ENCODE results near the gene COA8. TPM values are rescaled to one million over a fixed set of nuclear protein-coding genes. Genes with fewer than 3 reads are reported as not detected.
A peak's percentile ranks its signal among the peaks of the same experiment; 100 is the strongest.

COA8 gene
- polyA plus RNA-seq, 1 donor from 2014 or later = 67.9 TPM

DNA sequence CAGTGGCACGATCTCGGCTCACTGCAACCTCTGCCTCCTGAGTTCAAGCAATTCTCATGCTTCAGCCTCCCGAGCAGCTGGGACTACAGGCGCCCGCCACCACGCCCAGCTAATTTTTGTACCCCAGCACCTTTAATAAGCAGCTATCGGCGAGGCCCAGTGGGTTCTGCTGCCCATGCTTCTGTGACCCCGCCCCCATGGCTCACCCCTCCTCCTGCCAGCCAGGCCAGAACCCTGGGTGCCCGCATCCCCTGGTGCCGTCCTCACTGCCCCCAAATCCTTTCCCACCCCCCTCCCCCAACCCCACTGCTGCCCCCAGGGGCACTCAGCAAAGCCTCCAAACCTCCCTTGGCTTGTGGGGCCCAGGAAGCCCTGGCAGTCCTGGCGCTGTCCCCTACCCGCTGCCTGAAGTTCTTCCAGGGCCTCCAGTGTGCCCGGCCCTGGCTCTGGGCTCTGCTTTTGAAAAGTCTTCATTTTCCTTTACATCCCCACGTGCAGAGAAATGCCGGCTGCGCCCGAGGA, 14.8 kb upstream of the COA8 start:
- Mint-ChIP-seq H3K4me1 (peaks cover 0 to 3% (median 2%) of the 10 kb centered on the region in 3 donors), H3K9me3 (no peaks in the 10 kb centered on the region), H3K36me3 (no peaks in the 10 kb centered on the region), H3K27me3 (no peaks in the 10 kb centered on the region), H3K4me3 (no peak overlapping the region), H3K27ac (peak overlapping the region in 1 of 3 donors; percentile 46)

- no peaks in the 10 kb centered on the region for H3K27me3 Mint-ChIP-seq
Observed at GRCh38 chr14:103548463-103549351, 14.1 kb upstream of the COA8 start.

DNA sequence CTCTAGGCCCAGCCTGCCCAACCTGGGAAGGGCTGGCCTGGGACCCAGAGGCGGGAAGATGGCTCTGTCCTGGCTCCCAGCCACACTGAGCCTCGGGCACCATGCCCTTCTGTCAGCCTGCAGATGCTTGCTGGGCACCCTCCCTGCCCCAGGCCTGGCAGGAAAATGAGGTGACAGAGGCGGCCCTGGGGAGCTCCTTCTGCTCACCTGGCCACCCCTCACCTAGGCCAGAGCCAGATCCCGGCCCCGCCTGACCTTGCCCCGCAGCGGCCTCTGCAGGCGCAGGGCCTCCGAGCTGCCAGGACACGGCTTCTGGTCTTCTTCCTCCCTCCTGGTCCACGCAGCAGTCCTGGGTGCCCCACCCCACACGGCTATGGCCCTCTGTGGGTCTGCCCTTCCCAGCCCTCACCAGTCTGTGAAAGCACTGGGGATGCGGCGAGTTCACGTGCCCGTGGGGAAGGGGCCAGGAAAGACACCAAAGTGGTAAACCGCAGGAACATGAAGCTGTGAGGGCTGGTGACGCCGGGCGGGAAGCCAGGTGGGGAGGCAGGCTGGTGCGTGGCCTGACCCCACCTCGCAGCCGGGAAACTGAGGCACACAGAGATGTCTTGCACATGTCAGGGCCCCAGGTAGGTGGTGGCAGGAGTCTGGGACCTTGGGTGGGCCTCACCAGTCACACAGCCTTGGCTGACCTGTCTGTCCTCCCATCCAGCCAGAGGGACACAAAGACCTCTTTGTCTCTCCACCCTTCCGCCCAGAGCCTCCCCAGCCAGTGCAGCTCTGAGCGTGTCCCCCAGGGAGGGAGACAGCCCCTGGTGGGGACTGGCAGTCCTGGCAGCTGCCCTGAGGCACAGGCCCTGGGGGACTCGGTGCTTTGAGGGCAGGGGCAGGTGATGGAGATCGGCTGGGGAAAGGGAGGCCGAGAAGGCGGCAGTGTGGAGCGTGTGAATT, 13.1 kb upstream of the COA8 start:
- H3K9me3 Mint-ChIP-seq = no peaks in the 10 kb centered on the region

More at GRCh38 chr14:103548463-103549351, 14.1 kb upstream of the COA8 start:
- no peaks in the 10 kb centered on the region for H3K36me3 Mint-ChIP-seq
- peak overlapping the region in 1 of 3 donors; percentile 46 for H3K27ac Mint-ChIP-seq
- peaks cover 0 to 3% (median 2%) of the 10 kb centered on the region in 3 donors for H3K4me1 Mint-ChIP-seq
- H3K9me3 Mint-ChIP-seq = no peaks in the 10 kb centered on the region
- no peak overlapping the region for H3K4me3 Mint-ChIP-seq

GRCh38 chr14:103550451-103551337, 12.1 kb upstream of the COA8 start:
- no peaks in the 10 kb centered on the region for H3K9me3 Mint-ChIP-seq

More for the DNA sequence above, 13.1 kb upstream of the COA8 start:
- no peaks in the 10 kb centered on the region for H3K27me3 Mint-ChIP-seq
- H3K27ac Mint-ChIP-seq = no peak overlapping the region
- H3K36me3 Mint-ChIP-seq = no peaks in the 10 kb centered on the region
- peaks cover 0 to 3% (median 3%) of the 10 kb centered on the region in 3 donors for H3K4me1 Mint-ChIP-seq
- H3K4me3 Mint-ChIP-seq = no peak overlapping the region

DNA sequence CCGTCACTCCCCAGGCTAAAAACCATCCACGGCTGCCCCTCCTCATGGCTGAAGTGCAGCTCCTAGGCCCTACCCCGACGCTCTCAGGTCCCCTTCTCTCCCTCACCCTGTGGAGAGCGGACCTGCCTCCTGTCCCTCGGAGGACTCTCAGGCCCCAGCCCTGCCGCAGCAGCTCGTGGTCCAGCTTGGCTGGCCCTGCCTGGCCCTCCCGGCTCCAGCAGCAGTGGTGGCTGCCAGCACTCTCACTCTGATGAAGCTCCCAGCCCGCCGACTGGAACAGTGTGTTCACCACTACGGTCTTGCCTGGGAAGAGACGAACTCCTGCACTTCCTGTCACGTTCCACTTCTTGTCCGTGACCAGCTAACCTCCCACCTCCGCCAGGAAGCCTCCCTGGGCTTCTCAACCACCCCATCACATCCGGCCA, 11.4 kb upstream of the COA8 start:
- Mint-ChIP-seq H3K27ac (peak overlapping the region in 1 of 3 donors; percentile 69), H3K36me3 (no peaks in the 10 kb centered on the region), H3K9me3 (no peaks in the 10 kb centered on the region), H3K4me3 (peak overlapping the region in 1 of 4 donors; percentile 39), H3K27me3 (no peaks in the 10 kb centered on the region), H3K4me1 (peaks cover 0 to 11% (median 7%) of the 10 kb centered on the region in 3 donors)

More at GRCh38 chr14:103550451-103551337, 12.1 kb upstream of the COA8 start:
- peak overlapping the region in 1 of 4 donors; percentile 39 for H3K4me3 Mint-ChIP-seq
- H3K27me3 Mint-ChIP-seq = no peaks in the 10 kb centered on the region
- no peaks in the 10 kb centered on the region for H3K36me3 Mint-ChIP-seq
- no peak overlapping the region for H3K27ac Mint-ChIP-seq
- H3K4me1 Mint-ChIP-seq = peaks cover 0 to 10% (median 7%) of the 10 kb centered on the region in 3 donors

GRCh38 chr14:103552011-103552845, 10.5 kb upstream of the COA8 start:
- H3K27me3 Mint-ChIP-seq = no peaks in the 10 kb centered on the region
- H3K36me3 Mint-ChIP-seq = no peaks in the 10 kb centered on the region
- H3K27ac Mint-ChIP-seq = peak overlapping the region in 2 of 3 donors; percentile 20 to 69
- peaks cover 2 to 14% (median 7%) of the 10 kb centered on the region in 3 donors for H3K4me1 Mint-ChIP-seq
- no peak overlapping the region for H3K4me3 Mint-ChIP-seq
- H3K9me3 Mint-ChIP-seq = no peaks in the 10 kb centered on the region

DNA sequence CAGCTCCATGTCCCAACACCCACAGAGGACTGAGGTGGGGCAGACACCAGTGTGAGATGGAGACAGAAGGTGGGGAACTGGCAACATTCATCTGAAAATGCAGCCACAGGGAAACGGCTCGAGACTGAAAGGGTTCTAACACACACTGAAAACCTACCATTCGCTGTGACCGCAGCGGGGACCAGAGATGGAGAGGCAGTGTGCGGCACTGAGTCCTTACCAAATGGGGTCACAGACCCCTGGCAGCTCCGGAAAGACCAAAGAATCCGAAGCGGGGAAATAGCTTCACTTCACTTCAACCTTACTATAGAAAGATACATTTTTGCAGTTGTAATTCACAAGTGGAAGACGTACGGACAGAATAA, 9.9 kb upstream of the COA8 start:
- H3K27me3 Mint-ChIP-seq = no peaks in the 10 kb centered on the region
- peak overlapping the region in 2 of 3 donors; percentile 20 to 63 for H3K27ac Mint-ChIP-seq
- H3K9me3 Mint-ChIP-seq = no peaks in the 10 kb centered on the region
- H3K36me3 Mint-ChIP-seq = no peaks in the 10 kb centered on the region
- peaks cover 4 to 17% (median 8%) of the 10 kb centered on the region in 3 donors for H3K4me1 Mint-ChIP-seq
- no peak overlapping the region for H3K4me3 Mint-ChIP-seq

DNA sequence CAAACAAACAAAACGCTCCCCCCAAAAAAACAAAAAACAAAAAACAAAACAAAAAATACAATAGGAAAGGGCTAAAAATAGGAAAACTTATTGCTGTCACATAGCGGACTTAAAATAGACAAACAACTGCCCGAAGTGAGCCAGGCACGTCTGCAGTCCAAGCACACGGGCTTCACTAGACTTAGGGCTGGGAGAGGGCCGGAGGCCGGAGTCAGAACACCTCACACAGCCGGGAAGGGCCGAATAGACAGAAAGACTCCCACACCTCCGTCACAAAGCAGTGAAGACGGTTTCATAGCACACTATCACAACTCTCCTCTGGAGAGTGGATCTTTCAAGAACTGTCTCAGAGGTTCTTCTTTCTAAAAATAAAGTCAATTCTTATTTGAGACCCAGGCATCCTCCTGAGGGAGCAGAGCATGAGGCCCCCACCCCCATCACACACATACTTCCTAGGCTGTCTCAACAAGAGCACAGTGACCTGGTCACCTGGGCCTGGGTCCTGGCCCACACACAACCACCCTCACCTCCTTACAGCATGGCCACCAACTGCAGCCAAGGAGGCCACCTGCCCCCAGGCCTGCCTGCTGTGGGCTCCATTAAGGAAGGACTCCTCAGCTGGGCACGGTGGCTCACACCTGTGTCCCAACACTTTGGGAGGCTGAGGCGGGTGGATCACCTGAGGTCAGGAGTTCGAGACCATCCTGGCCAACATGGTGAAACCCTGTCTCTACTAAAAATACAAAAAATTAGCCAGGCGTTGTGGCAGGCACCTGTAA, 7.0 kb upstream of the COA8 start:
- Mint-ChIP-seq H3K27me3 (no peaks in the 10 kb centered on the region), H3K27ac (peak overlapping the region in 1 of 3 donors; percentile 13), H3K36me3 (no peaks in the 10 kb centered on the region), H3K4me1 (peaks cover 13 to 38% (median 22%) of the 10 kb centered on the region in 3 donors), H3K4me3 (no peak overlapping the region), H3K9me3 (no peaks in the 10 kb centered on the region)

DNA sequence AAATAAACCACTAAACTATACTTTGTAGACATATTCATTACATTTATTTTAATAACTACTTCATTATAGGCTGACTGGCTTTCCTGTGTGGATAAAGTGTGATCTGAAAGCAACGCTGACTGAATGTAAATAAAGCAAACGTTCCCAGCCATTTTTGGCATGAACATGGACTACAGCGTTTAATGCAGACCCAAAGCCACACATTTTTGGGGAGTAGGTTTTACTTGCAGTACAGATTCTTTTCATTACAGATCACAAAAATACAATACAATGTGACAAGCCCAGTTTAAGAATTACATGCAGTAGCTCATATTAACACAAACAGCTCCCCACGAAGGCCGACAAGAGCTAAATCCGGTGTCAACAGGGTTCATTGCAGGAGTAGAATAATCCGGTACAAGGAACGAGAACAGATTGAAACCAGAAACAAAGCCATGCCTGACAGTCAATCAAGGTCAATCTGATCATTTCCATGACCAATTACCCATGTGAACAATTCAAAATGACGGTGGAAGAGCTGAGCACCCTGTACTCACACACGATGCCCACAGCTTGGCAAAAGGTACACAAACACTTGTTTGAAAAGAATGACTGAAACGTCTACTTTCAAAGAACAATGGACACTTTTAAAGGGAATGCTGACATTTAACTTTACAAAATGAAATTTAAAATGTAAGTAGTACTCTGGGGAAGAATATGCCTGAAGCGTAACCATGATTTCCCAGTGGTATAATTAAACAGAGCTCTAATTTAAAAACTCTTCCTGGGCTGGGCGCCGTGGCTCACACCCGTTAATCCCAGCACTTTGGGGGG, 5.6 kb upstream of the COA8 start:
- Mint-ChIP-seq H3K4me3 (peak overlapping the region in 1 of 4 donors; percentile 69), H3K27ac (peak overlapping the region in 1 of 3 donors; percentile 78), H3K27me3 (no peaks in the 10 kb centered on the region), H3K4me1 (peaks cover 26 to 45% (median 34%) of the 10 kb centered on the region in 3 donors), H3K36me3 (no peaks in the 10 kb centered on the region), H3K9me3 (no peaks in the 10 kb centered on the region)

- no peaks in the 10 kb centered on the region for H3K27me3 Mint-ChIP-seq
- H3K4me3 Mint-ChIP-seq = peak overlapping the region in 1 of 4 donors; percentile 26
- H3K27ac Mint-ChIP-seq = no peak overlapping the region
- H3K36me3 Mint-ChIP-seq = no peaks in the 10 kb centered on the region
- no peaks in the 10 kb centered on the region for H3K9me3 Mint-ChIP-seq
- peaks cover 26 to 45% (median 36%) of the 10 kb centered on the region in 3 donors for H3K4me1 Mint-ChIP-seq
Observed at GRCh38 chr14:103558071-103558882, 4.5 kb upstream of the COA8 start.

DNA sequence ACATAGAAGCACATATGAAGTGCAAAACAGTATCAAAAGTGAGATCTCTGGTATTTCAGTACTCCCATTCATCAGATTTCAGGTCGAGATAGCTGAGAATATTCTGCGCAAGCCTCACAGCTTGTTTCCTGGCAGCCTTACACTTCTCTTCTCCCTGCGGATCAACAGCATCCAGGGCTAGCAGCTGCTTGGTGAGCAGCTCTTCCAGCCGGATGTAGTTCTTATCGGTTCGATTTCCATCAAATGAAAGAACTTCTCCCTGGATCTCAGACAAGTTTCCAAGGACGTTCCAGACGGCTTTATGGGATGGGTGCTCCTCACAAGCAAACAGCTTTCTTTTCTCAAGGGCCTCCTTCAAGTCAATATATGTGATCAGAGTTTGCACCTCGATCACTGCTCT, 3.0 kb upstream of the COA8 start:
- Mint-ChIP-seq H3K4me1 (peaks cover 30 to 53% (median 38%) of the 10 kb centered on the region in 3 donors), H3K36me3 (no peaks in the 10 kb centered on the region), H3K4me3 (peak overlapping the region in 1 of 4 donors; percentile 57), H3K9me3 (no peaks in the 10 kb centered on the region), H3K27ac (peak overlapping the region in 1 of 3 donors; percentile 93), H3K27me3 (no peaks in the 10 kb centered on the region)
